Tibial nerve (tissue), 4 donors: ENCODE results near the gene VWF. TPM values are rescaled to one million over a fixed set of nuclear protein-coding genes. Genes with fewer than 3 reads are reported as not detected.
A peak's percentile ranks its signal among the peaks of the same experiment; 100 is the strongest.
"Not testable (repeated sequence)": the region's sequence is repeated elsewhere in the genome, so short reads cannot be mapped to it uniquely, and the experiment has no call there.

ENCODE experiments used
- DNase-seq, 2 donors: peaks; one replicate each; pipeline ENCODE4 v3.0.0-alpha.2; 2019; ENCODE audit warnings: low spot score in 2 of 2
- H3K27ac ChIP-seq, 4 donors: fragments of 200-600 bp; sonication (generic) in 3 of 4; one replicate each; pipeline ENCODE4 v1.5.1; 2017 to 2019; ENCODE audit warnings: mild to moderate bottlenecking in 1 of 4
- H3K27me3 ChIP-seq, 2 donors: fragments of 200-600 bp; sonication (generic) in 1 of 2; one replicate each; pipeline versions ENCODE4 v1.5.1 to v1.6.0; 2017 to 2019
- H3K36me3 ChIP-seq, 3 donors: fragments of 200-600 bp; sonication (generic); one replicate each; pipeline ENCODE4 v1.5.1; 2018 to 2019
- H3K4me1 ChIP-seq, 4 donors: fragments of 200-600 bp; sonication (generic) in 3 of 4; one replicate each; pipeline ENCODE4 v1.5.1; 2017 to 2019
- H3K4me3 ChIP-seq, 4 donors: fragments of 200-600 bp; sonication (generic) in 3 of 4; one replicate each; pipeline ENCODE4 v1.5.1; 2017 to 2019; ENCODE audit warnings: mild to moderate bottlenecking in 1 of 4, moderate library complexity in 1 of 4
- H3K9me3 ChIP-seq, 4 donors: fragments of 200-600 bp; sonication (generic) in 3 of 4; one replicate each; pipeline ENCODE4 v1.5.1; 2017 to 2019
- EP300 ChIP-seq, 2 donors: sonication (generic); formaldehyde crosslinking; IDR thresholded peaks; one replicate each; pipeline ENCODE4 v1.6.1; 2017; ENCODE audit warnings: antibody characterized with exemption in 2 of 2, mild to moderate bottlenecking in 1 of 2
- POLR2A ChIP-seq, 2 donors: fragments of 450-650 bp; IDR thresholded peaks; one replicate each; pipeline ENCODE4 v1.6.1; 2017; ENCODE audit warnings: antibody characterized with exemption in 2 of 2, mild to moderate bottlenecking in 2 of 2, moderate library complexity in 2 of 2
- WGBS, 2 donors: methylation state at CpG; one replicate each; pipeline ENCODE4 v1.1.5; 2018; 5-methylcytosine and 5-hydroxymethylcytosine counted together
- total RNA-seq, 4 donors: library from RNA; depleted of rRNA; stranded (reverse); fragments of >200 nt; gene quantifications; one replicate each; pipeline ENCODE4 v1.1.0, GENCODE V29; 2016
- TF ChIP-seq, protein P1 (sequence below), 5 experiments: fragments of 200-600 bp in 3 of 5; fragments of 450-650 bp in 2 of 5; sonication (generic) in 3 of 5; IDR thresholded peaks; one replicate each; pipeline ENCODE4 v1.5.1; 2016 to 2019; ENCODE audit warnings: antibody characterized with exemption in 5 of 5, mild to moderate bottlenecking in 3 of 5, moderate library complexity in 2 of 5

The VWF gene
- total RNA-seq, 4 donors from 2014 or later = 82.7 to 311 (median 214) TPM

DNA sequence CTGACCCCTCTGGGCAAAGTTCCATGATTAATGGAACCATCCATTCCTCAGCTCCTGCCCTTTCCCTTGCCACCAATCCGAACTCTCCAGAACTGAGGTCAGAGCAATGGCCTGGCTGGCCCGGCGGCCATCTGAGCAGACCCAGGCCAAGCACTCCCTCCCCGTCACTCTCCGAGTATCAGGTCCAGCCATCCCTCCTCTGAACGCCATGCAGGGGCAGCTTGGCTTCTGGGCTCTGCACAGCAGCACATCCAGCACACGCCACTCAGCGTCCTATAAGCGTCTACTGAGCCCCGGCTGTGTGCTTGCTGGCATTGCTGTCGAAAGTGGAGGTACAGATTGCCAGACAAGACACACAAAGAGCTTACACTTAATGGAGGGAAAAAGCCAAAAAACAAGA is 34.3 kb upstream of the VWF start:
- Histone ChIP-seq H3K36me3 (no peaks in the 10 kb centered on the region), H3K27ac (no peak overlapping the region), H3K4me1 (peaks cover 0 to 6% (median 0%) of the 10 kb centered on the region in 4 donors), H3K4me3 (no peak overlapping the region), H3K27me3 (no peaks in the 10 kb centered on the region), H3K9me3 (no peaks in the 10 kb centered on the region)
- TF ChIP-seq POLR2A (IDR thresholded peaks at IDR 0.05) (no peak), EP300 (IDR thresholded peaks at IDR 0.05) (no peak)
- TF ChIP-seq, protein P1, sequence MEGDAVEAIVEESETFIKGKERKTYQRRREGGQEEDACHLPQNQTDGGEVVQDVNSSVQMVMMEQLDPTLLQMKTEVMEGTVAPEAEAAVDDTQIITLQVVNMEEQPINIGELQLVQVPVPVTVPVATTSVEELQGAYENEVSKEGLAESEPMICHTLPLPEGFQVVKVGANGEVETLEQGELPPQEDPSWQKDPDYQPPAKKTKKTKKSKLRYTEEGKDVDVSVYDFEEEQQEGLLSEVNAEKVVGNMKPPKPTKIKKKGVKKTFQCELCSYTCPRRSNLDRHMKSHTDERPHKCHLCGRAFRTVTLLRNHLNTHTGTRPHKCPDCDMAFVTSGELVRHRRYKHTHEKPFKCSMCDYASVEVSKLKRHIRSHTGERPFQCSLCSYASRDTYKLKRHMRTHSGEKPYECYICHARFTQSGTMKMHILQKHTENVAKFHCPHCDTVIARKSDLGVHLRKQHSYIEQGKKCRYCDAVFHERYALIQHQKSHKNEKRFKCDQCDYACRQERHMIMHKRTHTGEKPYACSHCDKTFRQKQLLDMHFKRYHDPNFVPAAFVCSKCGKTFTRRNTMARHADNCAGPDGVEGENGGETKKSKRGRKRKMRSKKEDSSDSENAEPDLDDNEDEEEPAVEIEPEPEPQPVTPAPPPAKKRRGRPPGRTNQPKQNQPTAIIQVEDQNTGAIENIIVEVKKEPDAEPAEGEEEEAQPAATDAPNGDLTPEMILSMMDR (IDR thresholded peaks at IDR 0.05) = no peak
- WGBS, 2 donors = 82 to 88% methylated on average over 11 of the region's 11 CpGs
- no peak for DNase-seq

DNA sequence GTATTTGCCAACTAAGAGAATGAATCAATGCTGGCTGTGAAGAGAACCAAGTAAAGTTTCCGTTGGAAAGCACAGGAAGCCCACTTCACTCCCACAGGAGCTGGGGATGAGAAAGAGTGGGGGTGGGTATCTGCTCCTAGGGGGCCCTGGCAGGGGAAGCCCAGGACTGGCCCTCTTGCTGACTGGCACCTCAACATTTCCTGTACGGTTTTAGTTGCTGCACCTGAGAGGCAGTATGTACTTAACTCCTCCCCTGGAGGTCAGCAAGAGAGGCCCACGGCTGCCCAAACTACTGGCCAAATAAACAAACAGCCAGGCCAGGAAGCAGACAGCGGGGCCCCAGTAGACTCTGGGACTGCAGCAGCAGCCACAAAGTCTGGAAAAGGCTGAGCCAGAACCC is 33.8 kb upstream of the VWF start:
- no peaks in the 10 kb centered on the region for H3K36me3 ChIP-seq
- TF ChIP-seq EP300 (IDR thresholded peaks at IDR 0.05) (no peak), POLR2A (IDR thresholded peaks at IDR 0.05) (no peak)
- TF ChIP-seq, protein P1 (IDR thresholded peaks at IDR 0.05) = no peak
- H3K27ac ChIP-seq = no peak overlapping the region
- peaks cover 0 to 6% (median 0%) of the 10 kb centered on the region in 4 donors for H3K4me1 ChIP-seq
- no peak overlapping the region for H3K4me3 ChIP-seq
- no peak for DNase-seq
- 32 to 53% methylated on average over 3 to 4 of the region's 4 CpGs for WGBS, 2 donors
- H3K9me3 ChIP-seq = no peaks in the 10 kb centered on the region
- no peaks in the 10 kb centered on the region for H3K27me3 ChIP-seq

DNA sequence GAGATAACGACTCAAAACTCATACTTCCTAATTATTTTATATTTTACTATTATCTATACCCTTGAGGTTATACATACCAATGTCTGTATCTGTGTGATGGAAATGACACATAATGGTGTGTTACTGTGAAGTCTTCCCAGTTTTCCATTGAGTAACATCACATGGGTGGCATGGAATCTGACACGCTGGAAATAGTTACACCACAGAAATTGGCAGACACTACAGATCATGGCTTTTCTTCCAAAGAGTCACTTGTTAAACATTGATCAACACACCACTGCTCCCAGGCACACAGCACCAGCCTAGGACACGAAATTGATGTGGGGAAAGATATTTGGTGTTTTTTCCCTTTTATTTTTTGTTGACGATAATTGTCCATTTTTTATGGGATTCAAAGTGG is 33.0 kb upstream of the VWF start:
- 94% methylated on average over 4 of the region's 4 CpGs for WGBS, 2 donors
- no peak for DNase-seq
- Histone ChIP-seq H3K27me3 (no peaks in the 10 kb centered on the region), H3K36me3 (no peaks in the 10 kb centered on the region), H3K27ac (no peak overlapping the region), H3K9me3 (no peaks in the 10 kb centered on the region), H3K4me3 (no peak overlapping the region), H3K4me1 (peaks cover 0 to 6% (median 0%) of the 10 kb centered on the region in 4 donors)
- no peak for TF ChIP-seq EP300 (IDR thresholded peaks at IDR 0.05)
- no peak for TF ChIP-seq POLR2A (IDR thresholded peaks at IDR 0.05)
- TF ChIP-seq, protein P1 (IDR thresholded peaks at IDR 0.05) = no peak

DNA sequence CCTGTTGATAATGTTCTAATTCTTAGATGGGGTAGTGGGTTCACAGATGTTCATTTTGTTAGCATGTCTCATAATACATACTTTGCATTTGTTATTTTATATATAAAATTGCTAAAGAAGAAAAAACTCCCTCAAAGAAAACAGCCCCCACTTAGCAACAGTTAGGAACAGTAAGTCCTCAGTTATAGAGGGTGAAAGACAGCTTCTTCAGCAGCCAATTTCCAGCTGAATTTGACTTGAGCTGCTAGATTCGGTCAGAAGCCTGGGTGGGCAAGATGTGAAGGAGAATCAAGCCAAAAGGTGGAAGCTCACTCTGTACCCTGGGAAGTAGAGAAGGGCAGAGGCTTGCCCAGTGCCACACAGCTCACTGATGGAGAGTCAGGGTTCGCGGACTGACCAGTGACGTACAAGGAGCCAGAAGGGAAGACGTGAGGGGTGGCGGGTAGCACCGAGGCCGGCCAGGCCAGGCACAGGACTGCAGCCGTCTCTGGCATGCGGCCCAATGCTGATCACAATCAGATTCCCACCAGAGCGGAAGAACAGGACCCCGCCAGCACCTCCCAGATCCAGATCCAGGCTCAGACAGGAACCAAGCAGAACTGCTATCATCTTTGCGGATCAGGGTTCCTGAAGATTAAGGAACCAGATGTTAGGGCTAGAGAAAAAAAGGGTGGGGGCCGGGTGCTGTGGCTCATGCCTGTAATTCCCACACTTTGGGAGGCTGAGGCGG is 30.4 kb upstream of the VWF start:
- Histone ChIP-seq H3K27me3 (no peaks in the 10 kb centered on the region), H3K4me1 (no peaks in the 10 kb centered on the region), H3K36me3 (no peaks in the 10 kb centered on the region), H3K27ac (peak overlapping the region in 1 of 4 donors; percentile 66), H3K4me3 (no peak overlapping the region), H3K9me3 (no peaks in the 10 kb centered on the region)
- TF ChIP-seq EP300 (IDR thresholded peaks at IDR 0.05) (peak in 1 of 2 donors; percentile 55), POLR2A (IDR thresholded peaks at IDR 0.05) (no peak)
- no peak for DNase-seq
- 68% methylated on average over 15 of the region's 15 CpGs for WGBS, 2 donors

DNA sequence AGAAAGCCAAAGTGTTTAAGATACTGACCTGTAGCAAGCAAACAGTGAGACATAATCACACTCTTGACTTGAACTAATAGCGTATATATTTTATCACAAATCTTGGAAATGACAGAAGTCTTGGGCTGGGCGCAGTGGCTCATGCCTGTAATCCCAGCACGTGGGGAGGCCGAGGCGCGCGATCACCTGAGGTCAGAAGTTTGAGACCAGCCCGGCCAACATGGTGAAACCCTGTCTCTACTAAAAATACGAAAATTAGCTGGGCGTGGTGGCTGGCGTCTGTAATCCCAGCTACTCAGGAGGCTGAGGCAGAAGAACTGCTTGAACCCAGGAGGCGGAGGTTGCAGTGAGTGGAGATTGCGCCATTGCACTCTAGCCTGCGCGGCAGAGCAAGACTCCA is 24.3 kb upstream of the VWF start:
- 95% methylated on average over 15 of the region's 15 CpGs for WGBS, 2 donors
- H3K4me1 ChIP-seq, H3K27ac ChIP-seq, H3K9me3 ChIP-seq, H3K4me3 ChIP-seq, DNase-seq, H3K27me3 ChIP-seq, H3K36me3 ChIP-seq: not testable (repeated sequence)

DNA sequence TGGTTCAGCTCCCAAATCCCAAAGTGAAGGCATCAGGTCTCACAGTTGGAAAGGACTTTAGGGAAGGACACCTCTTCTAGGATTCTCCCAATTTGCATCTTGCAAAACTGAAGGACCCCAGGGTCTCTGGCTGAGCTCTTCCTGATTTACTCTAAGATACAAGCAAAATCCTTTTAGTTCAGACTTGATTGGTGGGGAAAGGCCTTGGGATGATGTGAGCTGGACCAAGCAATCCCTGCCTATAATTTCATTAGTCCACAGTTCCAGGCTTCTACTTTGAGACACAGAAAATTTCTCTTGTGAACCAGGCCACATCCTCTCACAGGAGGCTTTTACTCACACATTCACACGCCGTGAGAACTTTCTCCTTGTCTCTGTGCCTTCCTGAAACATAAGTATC is 23.6 kb upstream of the VWF start:
- no peak for DNase-seq
- H3K27me3 ChIP-seq = no peaks in the 10 kb centered on the region
- no peaks in the 10 kb centered on the region for H3K4me1 ChIP-seq
- WGBS, 2 donors = 75 to 83% methylated on average over 2 of the region's 2 CpGs
- TF ChIP-seq POLR2A (IDR thresholded peaks at IDR 0.05) = no peak
- TF ChIP-seq, protein P1 (IDR thresholded peaks at IDR 0.05) = no peak
- no peak overlapping the region for H3K4me3 ChIP-seq
- H3K36me3 ChIP-seq = no peaks in the 10 kb centered on the region
- H3K27ac ChIP-seq = no peak overlapping the region
- H3K9me3 ChIP-seq = no peaks in the 10 kb centered on the region
